WI38 (cell line): ENCODE measurements around the gene SLC25A30.

Experiments used
- H3K4me3 ChIP-seq: 2 replicates; pipeline ENCODE4 v1.5.1; 2011; ENCODE audit warnings: low read depth, mild to moderate bottlenecking, control low read depth, low read length
- CTCF ChIP-seq: IDR thresholded peaks from 2 replicates; pipeline ENCODE4 v1.5.1; 2012; ENCODE audit warnings: low read depth, mild to moderate bottlenecking, control low read depth, low read length

Gene SLC25A30

GRCh38 chr13:45417790-45418534, at the start of gene SLC25A30:
TSS of gene SLC25A30 (minus strand) at chr13:45418373. CDS start at chr13:45411425, 6,948 bp downstream.
- no peak for TF ChIP-seq CTCF
- peak within 1 kb of the TSS; percentile 81 for H3K4me3 ChIP-seq

- no peak for TF ChIP-seq CTCF
- H3K4me3 ChIP-seq = peak overlapping the region; percentile 94
These were observed 48.2 kb upstream of the SLC25A30 start for GRCh38 chr13:45466359-45466758.

GRCh38 chr13:45464687-45465453, 46.7 kb upstream of the SLC25A30 start, which contains the start of gene COG3:
TSS of gene COG3 (plus strand) at chr13:45464939. CDS start at chr13:45465037, 98 bp downstream.
- TF ChIP-seq CTCF = no peak
- H3K4me3 ChIP-seq = peak within 1 kb of the TSS; percentile 94

- peak; percentile 40 for TF ChIP-seq CTCF
- peak overlapping the region; percentile 94 for H3K4me3 ChIP-seq
These were observed 46.0 kb upstream of the SLC25A30 start for GRCh38 chr13:45464141-45464686.

- no peak for TF ChIP-seq CTCF
- H3K4me3 ChIP-seq = no peak overlapping the region
These were observed 38.2 kb upstream of the SLC25A30 start for GRCh38 chr13:45456196-45456972.

- H3K4me3 ChIP-seq = no peak overlapping the region
- no peak for TF ChIP-seq CTCF
These were observed 36.0 kb upstream of the SLC25A30 start for GRCh38 chr13:45454204-45454603.
